GM12878 (cell line): Measurements from ENCODE around the gene CA14. TPM values are rescaled to one million over a fixed set of nuclear protein-coding genes. Genes with fewer than 3 reads are reported as not detected.

Experiments
- BACH1 ChIP-seq: fragments of 450-650 bp; IDR thresholded peaks from 2 replicates; pipeline ENCODE4 v1.6.1; 2017; ENCODE audit warnings: mild to moderate bottlenecking, borderline replicate concordance
- CBFB ChIP-seq: IDR thresholded peaks from 2 replicates; pipeline ENCODE4 v1.6.1; 2016; ENCODE audit warnings: antibody characterized with exemption, low read depth
- CHD4 ChIP-seq: fragments of 200-600 bp; sonication (generic); IDR thresholded peaks from 2 replicates; pipeline ENCODE4 v1.6.1; 2016; ENCODE audit warnings: mild to moderate bottlenecking
- E4F1 ChIP-seq: fragments of 450-650 bp; IDR thresholded peaks from 2 replicates; pipeline ENCODE4 v1.6.1; 2018; ENCODE audit warnings: borderline replicate concordance, mild to moderate bottlenecking; ENCODE audit not compliant: partially characterized antibody
- ETV6 ChIP-seq, 2 experiments: fragments of 450-650 bp in 1 of 2; IDR thresholded peaks in 1 of 2; conservative IDR thresholded peaks in 1 of 2; 2 replicates each; pipeline ENCODE4 v1.6.1; 2014; ENCODE audit warnings: antibody characterized with exemption in 1 of 2, borderline replicate concordance in 1 of 2, low read depth in 1 of 2, mild to moderate bottlenecking in 1 of 2, moderate library complexity in 1 of 2
- FOS ChIP-seq: IDR thresholded peaks from 3 replicates; pipeline ENCODE4 v1.6.1; 2011; ENCODE audit warnings: borderline replicate concordance; ENCODE audit not compliant: insufficient read length; ENCODE audit errors: extremely low read depth
- IKZF1 ChIP-seq: fragments of 450-650 bp; conservative IDR thresholded peaks from 2 replicates; pipeline ENCODE4 v1.6.1; 2017; ENCODE audit warnings: antibody characterized with exemption, mild to moderate bottlenecking
- IRF4 ChIP-seq: IDR thresholded peaks from 2 replicates; pipeline ENCODE4 v1.6.1; 2011; ENCODE audit warnings: low read depth, low read length
- KDM1A ChIP-seq: fragments of 200-600 bp; sonication (generic); IDR thresholded peaks from 2 replicates; pipeline ENCODE4 v1.6.1; 2016; ENCODE audit warnings: borderline replicate concordance
- KLF5 ChIP-seq: fragments of 450-650 bp; IDR thresholded peaks from 2 replicates; pipeline ENCODE4 v1.6.1; 2014; ENCODE audit warnings: mild to moderate bottlenecking; ENCODE audit not compliant: partially characterized antibody
- NFIC ChIP-seq: IDR thresholded peaks from 2 replicates; pipeline ENCODE4 v1.6.1; 2012; ENCODE audit warnings: low read depth, mild to moderate bottlenecking, inconsistent platforms, low read length, moderate library complexity
- NFXL1 ChIP-seq: fragments of 450-650 bp; IDR thresholded peaks from 2 replicates; pipeline ENCODE4 v1.6.1; 2017; ENCODE audit warnings: antibody characterized with exemption, mild to moderate bottlenecking, borderline replicate concordance
- NR2F1 ChIP-seq: fragments of 450-650 bp; conservative IDR thresholded peaks from 2 replicates; pipeline ENCODE4 v1.6.1; 2017; ENCODE audit warnings: mild to moderate bottlenecking
- PBX3 ChIP-seq: IDR thresholded peaks from 2 replicates; pipeline ENCODE4 v1.6.1; 2011; ENCODE audit warnings: mild to moderate bottlenecking, low read depth, low read length, moderate library complexity; ENCODE audit not compliant: insufficient replicate concordance
- RUNX3 ChIP-seq: IDR thresholded peaks from 2 replicates; pipeline ENCODE4 v1.6.1; 2012; ENCODE audit warnings: low read length, inconsistent platforms
- SMAD5 ChIP-seq: IDR thresholded peaks from 2 replicates; pipeline ENCODE4 v1.6.1; 2016; ENCODE audit warnings: antibody characterized with exemption, low read depth
- SREBF2 ChIP-seq: IDR thresholded peaks from 2 replicates; pipeline ENCODE4 v1.6.1; 2012; ENCODE audit warnings: mild to moderate bottlenecking, low read length
- STAT3 ChIP-seq: IDR thresholded peaks from 2 replicates; pipeline ENCODE4 v1.6.1; 2011; ENCODE audit warnings: low read depth, low read length, improper control_type of control experiment
- TCF7 ChIP-seq: IDR thresholded peaks from 2 replicates; pipeline ENCODE4 v1.6.1; 2014; ENCODE audit warnings: antibody characterized with exemption, borderline replicate concordance
- ZNF24 ChIP-seq: fragments of 450-650 bp; IDR thresholded peaks from 2 replicates; pipeline ENCODE4 v1.6.1; 2017; ENCODE audit warnings: antibody characterized with exemption, mild to moderate bottlenecking
- polyA plus RNA-seq, 11 experiments: library from polyadenylated mRNA; depleted of rRNA in 4 of 11; unstranded in 6 of 11; stranded (reverse) in 5 of 11; fragments of >200 nt; fragmentation: Nextera tagmentation in 4 of 11; fragmentation: Illumina TruSeq in 1 of 11; extraction: Ambion mirVana in 4 of 11; extraction: Trizol in 1 of 11; gene quantifications; 1 replicate in 1 of 11; 2 replicates in 10 of 11; pipeline versions ENCODE4 v1.2.1 to v1.2.3, GENCODE V29; 2011 to 2016; ENCODE audit warnings: inconsistent platforms in 2 of 11, missing spikeins in 2 of 11, low read depth in 1 of 11
- total RNA-seq, 4 experiments: library from RNA; depleted of rRNA in 3 of 4; stranded (reverse); fragments of >200 nt in 3 of 4; fragmentation: Illumina TruSeq in 1 of 4; extraction: Trizol in 1 of 4; gene quantifications; 2 replicates each; pipeline versions ENCODE4 v1.2.1 to v1.2.3, GENCODE V29; 2013 to 2021
- TF ChIP-seq, protein P1 (sequence below): fragments of 450-650 bp; formaldehyde crosslinking; IDR thresholded peaks from 2 replicates; pipeline ENCODE4 v1.4.0; 2020; ENCODE audit warnings: mild to moderate bottlenecking, moderate library complexity
- TF ChIP-seq, protein P2 (sequence below): IDR thresholded peaks from 2 replicates; pipeline ENCODE4 v1.6.1; 2012; ENCODE audit warnings: low read depth, low read length, improper control_type of control experiment
- TF ChIP-seq, protein P3 (sequence below): fragments of 450-650 bp; IDR thresholded peaks from 2 replicates; pipeline ENCODE4 v1.6.1; 2014; ENCODE audit warnings: mild to moderate bottlenecking

CA14 gene
- total and polyA plus RNA-seq, 10 of the 15 experiments (the other 5 are each of a cell fraction or from before 2014, with no cell fraction given), result 0.11 to 0.35 (median 0.29) TPM; not detected in 6

DNA sequence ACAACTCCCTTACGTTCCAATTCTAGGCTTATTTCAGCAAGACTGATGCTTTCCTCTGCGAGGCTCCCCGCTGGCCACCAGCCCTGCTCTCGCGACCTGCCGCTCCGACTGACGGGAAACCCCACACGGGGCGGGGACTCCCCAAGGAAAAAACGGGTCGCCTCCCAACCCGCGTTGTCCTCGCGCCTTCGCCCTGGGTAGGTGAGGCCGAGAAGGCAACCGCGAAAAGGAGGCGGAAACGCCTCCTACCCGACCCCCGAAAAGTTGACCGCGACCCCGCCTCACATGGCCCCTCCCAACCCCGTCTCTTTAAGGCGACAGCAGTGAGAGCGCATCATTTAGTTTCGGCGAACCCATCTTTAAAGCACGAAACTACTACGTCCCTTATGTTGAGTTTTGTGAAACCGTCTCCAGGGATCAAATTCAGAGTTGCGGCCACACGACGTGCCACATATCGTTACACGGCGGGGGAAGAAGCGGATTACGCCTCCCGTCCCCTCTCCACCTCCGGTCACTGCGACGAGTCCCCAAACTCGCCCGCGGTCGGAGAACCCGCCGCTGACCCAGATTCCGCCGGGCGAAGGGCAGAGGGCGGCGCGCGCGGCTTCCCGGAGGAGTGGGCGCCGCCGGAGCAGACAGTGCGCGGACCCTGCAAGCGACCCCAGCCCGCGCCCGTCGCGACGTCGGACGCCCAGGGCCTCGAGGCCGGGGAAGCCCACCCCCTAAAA, 22.8 kb upstream of the CA14 start (continued):
- TF ChIP-seq KDM1A (no peak), PBX3 (peak; percentile 25), IRF4 (0 out of 2 replicates have a peak, but pooled peaks have one; percentile 12), KLF5 (no peak), E4F1 (no peak), CBFB (0 out of 2 replicates have a peak, but pooled peaks have one; percentile 81), STAT3 (no peak), NR2F1 (peak; percentile 47; the same call in 1 of the 2 replicates), TCF7 (no peak), BACH1 (peak; percentile 96), CHD4 (no peak), RUNX3 (peak; percentile 82), ETV6 (conservative IDR thresholded peaks at IDR 0.05 in 1 of 2, IDR thresholded peaks at IDR 0.05 in 1 of 2; ENCODE audit: borderline replicate concordance in 1 of 2, low read depth in 1 of 2) (no peak; a peak in 1 of 4 replicates), IKZF1 (peak; percentile 66), NFIC (peak; percentile 61; the same call in 1 of the 2 replicates), SMAD5 (peak; percentile 96), NFXL1 (no peak), FOS (no peak), SREBF2 (no peak), ZNF24 (no peak)
- TF ChIP-seq, protein P1, sequence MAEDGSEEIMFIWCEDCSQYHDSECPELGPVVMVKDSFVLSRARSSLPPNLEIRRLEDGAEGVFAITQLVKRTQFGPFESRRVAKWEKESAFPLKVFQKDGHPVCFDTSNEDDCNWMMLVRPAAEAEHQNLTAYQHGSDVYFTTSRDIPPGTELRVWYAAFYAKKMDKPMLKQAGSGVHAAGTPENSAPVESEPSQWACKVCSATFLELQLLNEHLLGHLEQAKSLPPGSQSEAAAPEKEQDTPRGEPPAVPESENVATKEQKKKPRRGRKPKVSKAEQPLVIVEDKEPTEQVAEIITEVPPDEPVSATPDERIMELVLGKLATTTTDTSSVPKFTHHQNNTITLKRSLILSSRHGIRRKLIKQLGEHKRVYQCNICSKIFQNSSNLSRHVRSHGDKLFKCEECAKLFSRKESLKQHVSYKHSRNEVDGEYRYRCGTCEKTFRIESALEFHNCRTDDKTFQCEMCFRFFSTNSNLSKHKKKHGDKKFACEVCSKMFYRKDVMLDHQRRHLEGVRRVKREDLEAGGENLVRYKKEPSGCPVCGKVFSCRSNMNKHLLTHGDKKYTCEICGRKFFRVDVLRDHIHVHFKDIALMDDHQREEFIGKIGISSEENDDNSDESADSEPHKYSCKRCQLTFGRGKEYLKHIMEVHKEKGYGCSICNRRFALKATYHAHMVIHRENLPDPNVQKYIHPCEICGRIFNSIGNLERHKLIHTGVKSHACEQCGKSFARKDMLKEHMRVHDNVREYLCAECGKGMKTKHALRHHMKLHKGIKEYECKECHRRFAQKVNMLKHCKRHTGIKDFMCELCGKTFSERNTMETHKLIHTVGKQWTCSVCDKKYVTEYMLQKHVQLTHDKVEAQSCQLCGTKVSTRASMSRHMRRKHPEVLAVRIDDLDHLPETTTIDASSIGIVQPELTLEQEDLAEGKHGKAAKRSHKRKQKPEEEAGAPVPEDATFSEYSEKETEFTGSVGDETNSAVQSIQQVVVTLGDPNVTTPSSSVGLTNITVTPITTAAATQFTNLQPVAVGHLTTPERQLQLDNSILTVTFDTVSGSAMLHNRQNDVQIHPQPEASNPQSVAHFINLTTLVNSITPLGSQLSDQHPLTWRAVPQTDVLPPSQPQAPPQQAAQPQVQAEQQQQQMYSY (CRISPR knock-in tag), result no peak
- TF ChIP-seq, protein P2, sequence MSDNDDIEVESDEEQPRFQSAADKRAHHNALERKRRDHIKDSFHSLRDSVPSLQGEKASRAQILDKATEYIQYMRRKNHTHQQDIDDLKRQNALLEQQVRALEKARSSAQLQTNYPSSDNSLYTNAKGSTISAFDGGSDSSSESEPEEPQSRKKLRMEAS, result peak; percentile 63; the same call in 1 of the 2 replicates
- TF ChIP-seq, protein P3, sequence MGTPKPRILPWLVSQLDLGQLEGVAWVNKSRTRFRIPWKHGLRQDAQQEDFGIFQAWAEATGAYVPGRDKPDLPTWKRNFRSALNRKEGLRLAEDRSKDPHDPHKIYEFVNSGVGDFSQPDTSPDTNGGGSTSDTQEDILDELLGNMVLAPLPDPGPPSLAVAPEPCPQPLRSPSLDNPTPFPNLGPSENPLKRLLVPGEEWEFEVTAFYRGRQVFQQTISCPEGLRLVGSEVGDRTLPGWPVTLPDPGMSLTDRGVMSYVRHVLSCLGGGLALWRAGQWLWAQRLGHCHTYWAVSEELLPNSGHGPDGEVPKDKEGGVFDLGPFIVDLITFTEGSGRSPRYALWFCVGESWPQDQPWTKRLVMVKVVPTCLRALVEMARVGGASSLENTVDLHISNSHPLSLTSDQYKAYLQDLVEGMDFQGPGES, result no peak
